ENCODE measurements around the gene BCL7A.

The BCL7A gene

DNA sequence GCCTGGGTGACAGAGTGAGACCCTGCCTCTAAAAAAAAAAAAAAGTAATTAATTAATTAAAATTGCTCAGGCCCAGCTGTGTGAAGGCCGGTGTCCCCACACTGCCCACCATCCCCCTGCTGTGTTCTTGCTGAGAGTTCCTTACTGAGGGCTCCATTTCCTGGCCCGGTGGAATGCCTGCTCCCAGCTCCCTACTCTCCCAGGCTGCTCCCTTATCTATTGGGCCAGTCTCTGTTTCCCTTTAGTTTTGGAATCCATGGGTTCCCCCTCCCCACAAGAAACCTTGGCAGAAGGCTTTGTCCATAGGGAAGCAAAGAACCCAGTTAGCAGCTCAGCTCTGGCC is 75.9 kb downstream of the BCL7A start:
- TF ChIP-seq POLR2AphosphoS5 (IDR thresholded peaks at IDR 0.05; ENCODE audit: low read depth, low read length) (no peak), TAF1 (IDR thresholded peaks at IDR 0.05; ENCODE audit: borderline replicate concordance, insufficient read depth, low read length) (no peak)

DNA sequence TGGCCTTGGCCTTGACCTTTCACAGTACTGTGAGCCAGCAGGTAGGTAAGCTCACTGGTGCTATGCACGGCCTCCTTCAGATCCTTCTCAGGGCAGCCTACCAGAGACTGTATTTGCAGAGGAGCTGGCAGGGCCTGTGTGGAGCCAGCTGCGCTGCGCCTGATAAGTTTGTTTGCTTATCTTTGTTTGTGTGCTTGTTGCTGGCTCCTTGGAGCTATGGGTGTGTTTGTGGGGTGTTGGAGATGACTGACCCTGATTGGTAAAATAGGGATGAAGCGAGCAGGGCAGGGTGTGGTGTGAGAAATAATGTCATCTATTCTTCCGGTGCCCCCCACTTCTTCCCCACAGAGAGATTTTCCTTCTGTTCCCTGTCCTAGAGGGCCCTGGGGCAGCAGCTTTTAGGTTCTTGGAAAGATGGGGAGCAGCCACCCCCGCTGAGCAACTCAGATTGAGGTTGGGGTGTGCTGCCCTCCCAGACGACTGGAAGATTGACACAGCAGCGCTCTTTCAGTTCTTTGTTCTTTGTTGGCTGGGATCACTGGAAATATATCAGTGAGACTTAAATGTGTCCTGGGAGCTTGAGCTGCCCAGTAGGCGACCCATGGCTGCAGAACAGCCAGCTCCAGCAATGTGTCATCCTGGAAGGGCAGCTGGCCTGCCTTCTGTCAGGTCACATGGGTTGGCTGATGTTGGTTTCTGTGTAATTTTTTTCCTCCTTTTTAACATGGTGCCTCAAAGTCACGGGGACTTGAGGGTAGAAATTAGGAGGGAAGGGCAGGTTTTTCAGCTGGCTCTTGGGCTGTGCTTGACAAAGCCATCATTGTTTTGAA is 76.5 kb downstream of the BCL7A start:
- TF ChIP-seq, protein P1, sequence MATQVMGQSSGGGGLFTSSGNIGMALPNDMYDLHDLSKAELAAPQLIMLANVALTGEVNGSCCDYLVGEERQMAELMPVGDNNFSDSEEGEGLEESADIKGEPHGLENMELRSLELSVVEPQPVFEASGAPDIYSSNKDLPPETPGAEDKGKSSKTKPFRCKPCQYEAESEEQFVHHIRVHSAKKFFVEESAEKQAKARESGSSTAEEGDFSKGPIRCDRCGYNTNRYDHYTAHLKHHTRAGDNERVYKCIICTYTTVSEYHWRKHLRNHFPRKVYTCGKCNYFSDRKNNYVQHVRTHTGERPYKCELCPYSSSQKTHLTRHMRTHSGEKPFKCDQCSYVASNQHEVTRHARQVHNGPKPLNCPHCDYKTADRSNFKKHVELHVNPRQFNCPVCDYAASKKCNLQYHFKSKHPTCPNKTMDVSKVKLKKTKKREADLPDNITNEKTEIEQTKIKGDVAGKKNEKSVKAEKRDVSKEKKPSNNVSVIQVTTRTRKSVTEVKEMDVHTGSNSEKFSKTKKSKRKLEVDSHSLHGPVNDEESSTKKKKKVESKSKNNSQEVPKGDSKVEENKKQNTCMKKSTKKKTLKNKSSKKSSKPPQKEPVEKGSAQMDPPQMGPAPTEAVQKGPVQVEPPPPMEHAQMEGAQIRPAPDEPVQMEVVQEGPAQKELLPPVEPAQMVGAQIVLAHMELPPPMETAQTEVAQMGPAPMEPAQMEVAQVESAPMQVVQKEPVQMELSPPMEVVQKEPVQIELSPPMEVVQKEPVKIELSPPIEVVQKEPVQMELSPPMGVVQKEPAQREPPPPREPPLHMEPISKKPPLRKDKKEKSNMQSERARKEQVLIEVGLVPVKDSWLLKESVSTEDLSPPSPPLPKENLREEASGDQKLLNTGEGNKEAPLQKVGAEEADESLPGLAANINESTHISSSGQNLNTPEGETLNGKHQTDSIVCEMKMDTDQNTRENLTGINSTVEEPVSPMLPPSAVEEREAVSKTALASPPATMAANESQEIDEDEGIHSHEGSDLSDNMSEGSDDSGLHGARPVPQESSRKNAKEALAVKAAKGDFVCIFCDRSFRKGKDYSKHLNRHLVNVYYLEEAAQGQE (IDR thresholded peaks at IDR 0.05; ENCODE audit: insufficient read depth in 1 of 2, low read depth in 2 of 2, low read length in 2 of 2): no peak
- TF ChIP-seq SIN3A (IDR thresholded peaks at IDR 0.05; ENCODE audit: borderline replicate concordance, insufficient read depth, low read length) (no peak), TAF1 (IDR thresholded peaks at IDR 0.05; ENCODE audit: borderline replicate concordance, insufficient read depth, low read length) (no peak), FOXP2 (optimal IDR thresholded peaks at IDR 0.05; ENCODE audit: borderline replicate concordance, extremely low read depth, extremely low read length, insufficient read depth) (no peak), POLR2AphosphoS5 (IDR thresholded peaks at IDR 0.05; ENCODE audit: low read depth, low read length) (no peak)

DNA sequence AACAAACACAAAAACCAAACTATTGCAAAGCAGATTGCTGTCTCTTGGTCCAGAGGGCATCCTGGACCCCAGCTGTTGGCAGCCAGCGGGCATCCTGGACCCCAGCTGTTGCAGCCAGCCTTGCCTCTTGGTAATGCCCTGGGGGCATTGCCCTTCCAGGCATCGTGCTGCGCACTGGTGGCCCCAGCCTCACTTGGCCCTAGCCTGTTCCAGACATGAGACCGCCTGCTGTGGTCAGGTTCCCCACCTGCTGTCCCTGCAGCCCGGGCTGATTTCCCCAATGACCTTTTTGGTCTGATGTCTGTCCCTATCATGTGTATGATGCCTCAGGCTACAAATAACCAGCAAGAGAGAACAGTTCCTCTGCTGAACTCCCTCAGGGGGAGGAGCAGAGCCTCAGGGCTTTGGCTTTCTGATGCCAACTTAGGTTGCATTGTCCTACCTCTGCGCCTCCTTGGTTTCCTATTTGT is 77.6 kb downstream of the BCL7A start:
- TF ChIP-seq FOXP2 (optimal IDR thresholded peaks at IDR 0.05; ENCODE audit: borderline replicate concordance, extremely low read depth, extremely low read length, insufficient read depth) (no peak), POLR2AphosphoS5 (IDR thresholded peaks at IDR 0.05; ENCODE audit: low read depth, low read length) (no peak), TAF1 (IDR thresholded peaks at IDR 0.05; ENCODE audit: borderline replicate concordance, insufficient read depth, low read length) (no peak)
- TF ChIP-seq, protein P1 (IDR thresholded peaks at IDR 0.05; ENCODE audit: insufficient read depth in 1 of 2, low read depth in 2 of 2, low read length in 2 of 2): no peak

DNA sequence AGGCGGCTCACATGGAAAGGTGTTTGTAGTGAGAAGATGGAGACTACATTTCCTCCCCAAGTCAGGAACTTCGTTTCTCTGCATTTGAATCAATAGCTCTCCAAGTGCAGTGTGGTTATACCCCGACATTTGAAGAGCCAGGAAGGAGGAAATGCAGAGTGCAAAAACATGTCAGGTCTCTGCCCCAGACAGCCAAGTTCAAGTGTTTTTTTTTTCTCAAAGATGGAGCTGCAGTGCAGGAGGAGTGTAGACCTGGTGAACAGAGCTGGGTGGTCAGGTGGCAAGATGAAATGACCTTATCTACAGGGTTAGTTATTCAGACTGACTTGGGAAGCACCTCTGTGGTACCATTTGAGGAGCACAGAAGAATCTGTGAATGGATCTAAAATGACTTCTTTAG is 78.2 kb downstream of the BCL7A start:
- TF ChIP-seq TAF1 (IDR thresholded peaks at IDR 0.05; ENCODE audit: borderline replicate concordance, insufficient read depth, low read length): no peak
- TF ChIP-seq, protein P1 (IDR thresholded peaks at IDR 0.05; ENCODE audit: insufficient read depth in 1 of 2, low read depth in 2 of 2, low read length in 2 of 2): no peak
- no peak for TF ChIP-seq SIN3A (IDR thresholded peaks at IDR 0.05; ENCODE audit: borderline replicate concordance, insufficient read depth, low read length)
- TF ChIP-seq FOXP2 (optimal IDR thresholded peaks at IDR 0.05; ENCODE audit: borderline replicate concordance, extremely low read depth, extremely low read length, insufficient read depth): no peak
- no peak for TF ChIP-seq POLR2AphosphoS5 (IDR thresholded peaks at IDR 0.05; ENCODE audit: low read depth, low read length)

DNA sequence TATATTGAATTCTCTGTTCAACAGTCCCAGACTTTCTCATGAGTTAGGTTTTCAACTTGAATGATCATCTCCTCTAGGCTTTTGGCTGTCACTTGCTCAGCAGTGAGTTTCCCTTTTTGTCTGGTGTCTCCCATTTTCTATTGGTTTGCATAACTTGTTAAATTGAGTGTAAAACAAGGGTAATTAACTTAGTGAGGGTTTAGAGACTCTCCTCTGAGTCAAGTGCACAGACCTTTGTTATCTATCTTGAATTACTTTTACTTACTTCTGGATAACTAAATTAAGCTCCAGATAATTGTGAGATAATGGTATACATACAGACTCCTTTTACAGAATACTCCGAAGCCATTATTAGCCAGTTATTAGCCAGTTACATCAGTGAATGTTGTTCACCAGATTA is 78.9 kb downstream of the BCL7A start:
- TF ChIP-seq POLR2AphosphoS5 (IDR thresholded peaks at IDR 0.05; ENCODE audit: low read depth, low read length) (no peak), TAF1 (IDR thresholded peaks at IDR 0.05; ENCODE audit: borderline replicate concordance, insufficient read depth, low read length) (no peak), FOXP2 (optimal IDR thresholded peaks at IDR 0.05; ENCODE audit: borderline replicate concordance, extremely low read depth, extremely low read length, insufficient read depth) (no peak), SIN3A (IDR thresholded peaks at IDR 0.05; ENCODE audit: borderline replicate concordance, insufficient read depth, low read length) (no peak)
- TF ChIP-seq, protein P1 (IDR thresholded peaks at IDR 0.05; ENCODE audit: insufficient read depth in 1 of 2, low read depth in 2 of 2, low read length in 2 of 2): no peak
